Measurements from ENCODE around the gene NFASC.

The NFASC gene

GRCh38 chr1:205046870-205047269, 176.2 kb downstream of the NFASC start (continued):
- TF ChIP-seq ZBTB44 (tag by site-specific recombination; IDR thresholded peaks at IDR 0.05) (no peak), MYNN (tag by site-specific recombination; IDR thresholded peaks at IDR 0.05; ENCODE audit: borderline replicate concordance) (no peak), SP2 (tag by site-specific recombination; IDR thresholded peaks at IDR 0.05) (no peak), ZNF335 (tag by site-specific recombination; conservative IDR thresholded peaks at IDR 0.05) (no peak), GFI1B (tag by site-specific recombination; IDR thresholded peaks at IDR 0.05) (no peak), ZFHX2 (tag by site-specific recombination; conservative IDR thresholded peaks at IDR 0.05) (no peak), TCF7L2 (IDR thresholded peaks at IDR 0.05; ENCODE audit: borderline replicate concordance, low read depth, low read length) (no peak), ZNF341 (tag by site-specific recombination; IDR thresholded peaks at IDR 0.05; ENCODE audit: low read depth) (no peak), ZNF426 (tag by site-specific recombination; IDR thresholded peaks at IDR 0.05) (no peak)

GRCh38 chr1:205047764-205048231, 177.1 kb downstream of the NFASC start:
- Histone ChIP-seq H3K4me1 (ENCODE audit: control insufficient read depth, insufficient read depth, low read length) (no peaks in the 10 kb centered on the region), H3K4me3 (ENCODE audit: low read depth, low read length) (no peak overlapping the region), H3K27ac (ENCODE audit: extremely low read depth, low read depth, low read length) (no peak overlapping the region), H3K9me3 (ENCODE audit: control insufficient read depth, insufficient read depth, low read depth, low read length) (no peaks in the 10 kb centered on the region), H3K36me3 (ENCODE audit: control insufficient read depth in 2 of 2, insufficient read depth in 1 of 2, low read length in 2 of 2) (no peaks in the 10 kb centered on the region)
- ChIA-PET POLR2A (no interaction called here), CTCF (interaction anchor here (4.3 kb wide), 1 partner anchor 14 kb away, joined by 34 read pairs; no protein-coding TSS in a partner anchor)
- TF ChIP-seq ZNF76 (tag by site-specific recombination; IDR thresholded peaks at IDR 0.05; ENCODE audit: borderline replicate concordance, low read depth) (no peak), EGR2 (tag by site-specific recombination; IDR thresholded peaks at IDR 0.05; ENCODE audit: low read depth) (peak; percentile 33; the same call in 1 of the 2 replicates), MZF1 (tag by site-specific recombination; IDR thresholded peaks at IDR 0.05; ENCODE audit: borderline replicate concordance) (no peak), ZNF155 (tag by site-specific recombination; IDR thresholded peaks at IDR 0.05) (no peak), HOXD13 (CRISPR knock-in tag; IDR thresholded peaks at IDR 0.05; ENCODE audit: borderline replicate concordance) (no peak), ZNF677 (tag by site-specific recombination; IDR thresholded peaks at IDR 0.05) (no peak)

GRCh38 chr1:205048382-205048781, 177.7 kb downstream of the NFASC start:
- no peak overlapping the region for H3K27ac ChIP-seq (ENCODE audit: extremely low read depth, low read depth, low read length)

More at GRCh38 chr1:205048382-205048781, 177.7 kb downstream of the NFASC start:
- H3K4me3 ChIP-seq (ENCODE audit: low read depth, low read length): no peak overlapping the region
- H3K9me3 ChIP-seq (ENCODE audit: control insufficient read depth, insufficient read depth, low read depth, low read length): no peaks in the 10 kb centered on the region
- ChIA-PET POLR2A (no interaction called here), CTCF (interaction anchor here (0.7 to 4.3 kb wide), 4 partner anchors 14 to 241 kb away, joined by 3 to 34 read pairs (median 7); no protein-coding TSS in a partner anchor)
- H3K4me1 ChIP-seq (ENCODE audit: control insufficient read depth, insufficient read depth, low read length): no peaks in the 10 kb centered on the region
- TF ChIP-seq ZNF677 (tag by site-specific recombination; IDR thresholded peaks at IDR 0.05) (no peak), ZNF280C (tag by site-specific recombination; IDR thresholded peaks at IDR 0.05) (no peak), ZNF580 (tag by site-specific recombination; IDR thresholded peaks at IDR 0.05) (no peak), ZFP69B (tag by site-specific recombination; IDR thresholded peaks at IDR 0.05) (no peak), ELK4 (IDR thresholded peaks at IDR 0.05; ENCODE audit: borderline replicate concordance, low read depth, low read length) (no peak), MZF1 (tag by site-specific recombination; IDR thresholded peaks at IDR 0.05; ENCODE audit: borderline replicate concordance) (no peak), KLF10 (tag by site-specific recombination; IDR thresholded peaks at IDR 0.05) (no peak), ZNF2 (tag by site-specific recombination; IDR thresholded peaks at IDR 0.05) (no peak), ZNF239 (tag by site-specific recombination; IDR thresholded peaks at IDR 0.05) (no peak), OVOL3 (tag by site-specific recombination; IDR thresholded peaks at IDR 0.05) (no peak)
- H3K36me3 ChIP-seq (ENCODE audit: control insufficient read depth in 2 of 2, insufficient read depth in 1 of 2, low read length in 2 of 2): no peaks in the 10 kb centered on the region
